Activated CD8-positive, alpha-beta memory T cell treated with anti-CD3 and anti-CD28 coated beads for 1 hour (primary cell): Measurements from ENCODE around the gene NOX4.
"Not testable (repeated sequence)": the region's sequence is repeated elsewhere in the genome, so short reads cannot be mapped to it uniquely, and the experiment has no call there.

Source experiments
- DNase-seq, 2 donors: peaks; one replicate each; pipeline ENCODE4 v3.0.0-alpha.2; 2020; ENCODE audit warnings: low read depth in 1 of 2; ENCODE audit errors: extremely low read depth in 1 of 2

The NOX4 gene

DNA sequence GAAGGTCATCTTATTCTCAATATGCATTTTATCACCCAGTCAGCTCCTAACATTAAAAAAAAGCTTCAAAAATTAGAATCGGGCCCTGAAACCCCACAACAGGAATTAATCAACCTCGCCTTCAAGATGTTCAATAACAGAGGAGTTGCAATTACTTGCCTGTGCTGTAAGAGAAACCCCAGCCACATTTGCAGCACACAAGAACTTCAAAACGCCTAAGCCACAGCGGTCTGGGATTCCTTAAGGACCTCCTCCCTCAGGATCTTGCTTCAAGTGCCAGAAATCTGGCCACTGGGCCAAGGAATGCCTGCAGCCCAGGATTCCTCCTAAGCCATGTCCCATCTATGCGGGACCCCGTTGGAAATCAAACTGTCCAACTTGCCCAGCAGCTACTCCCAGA, 108.2 kb downstream of the NOX4 start:
- DNase-seq: not testable (repeated sequence)

DNA sequence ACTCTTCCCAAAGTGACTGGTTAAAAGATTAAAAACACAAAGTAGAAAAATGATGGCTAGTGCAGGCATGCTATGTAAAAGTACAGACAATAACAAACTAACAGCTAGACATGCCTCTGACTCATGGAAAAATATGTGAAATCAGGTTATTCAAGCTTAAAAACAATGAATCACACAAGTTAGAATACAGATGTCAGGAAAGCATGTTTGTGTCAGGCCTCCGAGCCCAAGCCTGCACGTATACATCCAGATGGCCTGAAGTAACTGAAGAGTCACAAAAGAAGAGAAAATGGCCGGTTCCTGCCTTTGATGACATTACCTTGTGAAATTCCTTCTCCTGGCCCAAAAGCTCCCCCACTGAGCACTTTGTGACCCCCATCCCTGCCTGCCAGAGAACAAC, 110.1 kb downstream of the NOX4 start:
- DNase-seq: no peak

- DNase-seq: not testable (repeated sequence)
Observed at GRCh38 chr11:89379976-89380771, 111.0 kb downstream of the NOX4 start.

DNA sequence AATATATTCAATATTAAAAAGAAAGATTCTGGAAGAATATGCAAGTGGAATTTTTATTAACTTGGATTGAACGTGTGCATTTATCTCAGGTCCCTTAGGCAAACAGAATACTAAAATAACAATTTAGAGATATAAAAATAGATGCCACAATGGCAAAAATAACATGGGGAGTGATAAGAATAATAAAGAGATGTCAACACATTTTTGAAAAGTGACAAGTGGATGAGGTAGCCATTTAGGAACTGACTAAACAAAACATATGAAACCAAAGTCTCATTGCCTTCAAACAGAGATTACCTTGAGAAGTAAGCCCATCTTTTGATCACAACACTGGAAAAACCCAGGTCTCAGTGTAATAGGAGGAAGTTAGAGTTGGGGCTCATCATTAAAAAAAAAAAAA, 112.2 kb downstream of the NOX4 start:
- DNase-seq: not testable (repeated sequence)

GRCh38 chr11:89369356-89369755, 121.8 kb downstream of the NOX4 start:
- DNase-seq: not testable (repeated sequence)

DNA sequence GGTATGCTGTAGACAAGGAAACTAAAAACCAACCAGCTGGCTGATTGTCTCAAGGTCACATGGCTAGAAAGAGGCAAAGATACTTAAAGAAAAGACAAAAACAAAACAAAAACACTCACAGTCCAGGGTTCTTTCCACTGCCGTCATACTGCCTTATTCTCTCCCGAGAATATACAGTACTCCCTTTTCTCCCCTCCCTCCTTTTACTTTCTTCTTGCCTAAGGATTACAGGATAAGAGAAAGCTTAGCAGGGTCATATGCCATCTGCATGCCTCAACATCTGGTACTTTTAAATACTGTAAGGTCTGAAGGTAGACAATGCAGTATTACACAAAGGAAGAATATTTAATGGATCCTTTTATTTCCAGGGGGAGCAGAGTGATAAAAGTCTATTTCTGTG, 126.3 kb downstream of the NOX4 start:
- DNase-seq: not testable (repeated sequence)

DNA sequence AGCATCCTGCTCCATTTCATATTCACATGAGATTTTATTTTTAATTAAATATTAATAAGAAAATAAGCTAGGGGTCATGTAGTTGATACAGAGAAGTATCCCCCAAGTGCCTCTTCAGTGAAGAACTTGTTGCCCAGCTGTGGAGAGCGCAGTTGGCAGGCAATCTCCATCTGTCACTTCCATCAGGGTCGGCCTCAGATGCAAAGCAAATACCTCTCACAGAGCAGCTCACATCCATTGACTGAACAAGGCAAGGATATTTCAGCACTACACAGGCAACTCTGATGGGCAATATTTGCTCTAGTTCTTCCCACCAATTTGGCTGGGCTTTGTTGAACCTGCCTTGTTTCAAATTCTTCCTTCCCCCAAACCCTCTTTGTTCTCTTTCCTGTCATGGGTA, 129.4 kb downstream of the NOX4 start:
- no peak for DNase-seq

DNA sequence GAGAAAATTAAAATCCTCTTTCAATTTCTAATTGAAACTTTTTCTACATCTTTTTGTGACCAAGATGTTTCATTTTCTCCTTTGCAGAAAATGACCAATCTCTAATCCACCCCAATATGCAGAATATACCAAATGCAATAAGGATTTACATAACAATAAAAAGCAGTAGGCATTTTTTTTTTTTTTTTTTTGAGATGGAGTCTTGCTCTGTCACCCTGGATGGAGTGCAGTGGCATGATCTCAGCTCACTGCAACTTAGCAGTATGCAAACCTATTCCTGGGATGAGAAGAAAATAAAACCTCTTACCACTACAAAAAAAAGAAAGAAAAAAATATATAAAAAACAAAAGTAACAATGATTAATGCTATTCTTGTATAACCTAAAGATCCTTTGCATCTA, 132.0 kb downstream of the NOX4 start:
- DNase-seq: not testable (repeated sequence)

DNA sequence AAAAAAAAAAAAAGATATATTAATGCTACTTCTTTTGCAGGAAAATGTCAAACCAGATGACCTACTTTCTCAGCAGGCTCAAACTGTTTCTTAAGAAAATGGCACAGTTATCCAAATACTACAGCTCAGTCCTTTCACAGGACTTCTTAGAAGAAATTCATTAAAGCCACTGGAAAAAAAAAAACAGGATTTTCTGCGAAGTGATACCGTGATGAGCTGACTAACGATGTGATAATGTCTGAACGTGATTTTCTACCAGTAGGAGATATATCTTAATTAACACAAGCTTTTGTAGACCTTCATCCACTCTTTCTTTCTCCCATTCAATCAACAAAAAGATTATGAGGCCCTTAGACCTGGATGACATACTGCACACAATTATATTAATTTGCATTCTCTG, 132.4 kb downstream of the NOX4 start:
- DNase-seq: no peak

DNA sequence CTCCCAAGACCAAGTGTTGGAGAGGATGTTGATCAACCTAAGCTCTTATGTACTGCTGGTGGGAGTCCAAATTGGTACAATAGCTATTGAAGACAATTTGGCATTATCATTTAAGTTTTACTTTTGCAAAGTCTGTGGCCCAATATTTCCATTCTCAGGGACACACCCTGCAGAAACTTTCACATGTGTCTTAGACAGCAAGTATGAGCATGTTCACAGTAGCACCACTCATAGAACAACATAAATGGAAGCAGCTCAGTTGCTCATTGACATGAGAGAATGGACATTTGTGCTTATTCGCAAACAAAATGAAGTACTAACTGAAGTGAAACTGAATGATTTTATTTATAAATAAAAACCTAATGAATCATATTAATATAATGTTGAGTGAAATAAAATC, 135.5 kb downstream of the NOX4 start:
- DNase-seq: no peak

GRCh38 chr11:89354513-89354912, 136.7 kb downstream of the NOX4 start:
- DNase-seq: not testable (repeated sequence)

DNA sequence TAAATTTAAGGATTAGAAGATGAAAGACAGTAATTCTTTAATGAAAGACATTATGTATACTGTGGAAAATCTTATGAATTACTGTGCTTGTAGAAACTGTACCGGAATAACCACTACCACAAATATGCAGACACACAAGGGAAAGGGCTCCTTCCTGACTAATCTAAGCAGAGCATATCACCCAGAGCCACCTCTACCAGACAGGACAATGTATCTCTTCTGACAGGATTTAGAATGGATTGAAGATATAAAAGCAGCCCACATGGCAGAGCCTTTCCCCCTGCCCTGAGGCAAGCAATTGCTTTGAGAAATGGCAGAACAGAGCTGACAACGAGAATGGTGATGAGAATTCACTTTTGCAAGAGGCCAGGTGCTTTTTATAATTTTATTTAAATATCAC, 144.1 kb downstream of the NOX4 start:
- DNase-seq: no peak

GRCh38 chr11:89346601-89347000, 144.6 kb downstream of the NOX4 start:
- no peak for DNase-seq

DNA sequence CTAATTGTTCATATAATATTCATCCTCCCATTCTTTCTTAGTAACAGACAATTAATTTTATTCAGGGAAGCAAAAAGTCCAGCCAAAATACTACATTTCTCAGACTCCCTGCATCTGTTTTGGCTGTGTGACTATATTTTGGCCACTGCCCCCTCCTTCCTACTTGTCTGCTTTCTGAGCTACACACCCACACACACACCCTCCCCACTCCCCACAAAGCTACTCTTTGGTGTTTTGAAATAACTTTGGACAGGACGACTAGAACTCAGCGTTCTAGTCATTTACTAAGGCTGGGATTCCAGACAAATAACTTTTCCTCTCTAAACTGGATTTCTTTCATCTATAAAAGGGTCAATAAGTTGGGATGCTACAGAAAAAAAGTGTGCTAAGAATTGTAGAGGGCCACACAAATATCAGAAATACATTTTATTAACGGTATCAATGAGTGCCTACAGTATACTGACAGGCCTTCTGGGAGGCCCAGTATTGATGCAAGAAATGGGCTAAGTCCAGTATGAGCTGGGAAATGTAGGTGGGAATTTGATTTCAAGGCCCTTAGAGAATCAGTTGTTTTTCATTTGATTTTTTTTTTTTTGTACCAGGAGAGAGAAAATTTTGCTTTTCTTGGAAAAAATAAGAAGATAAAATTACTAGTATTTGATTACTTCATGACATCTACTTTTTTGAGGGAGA, 148.1 kb downstream of the NOX4 start:
- DNase-seq: not testable (repeated sequence)

GRCh38 chr11:89340450-89340849, 150.7 kb downstream of the NOX4 start:
- not testable (repeated sequence) for DNase-seq

- DNase-seq: not testable (repeated sequence)
Observed at GRCh38 chr11:89338073-89338472, 153.1 kb downstream of the NOX4 start.

GRCh38 chr11:89337100-89337650, 154.0 kb downstream of the NOX4 start:
- DNase-seq: not testable (repeated sequence)

DNA sequence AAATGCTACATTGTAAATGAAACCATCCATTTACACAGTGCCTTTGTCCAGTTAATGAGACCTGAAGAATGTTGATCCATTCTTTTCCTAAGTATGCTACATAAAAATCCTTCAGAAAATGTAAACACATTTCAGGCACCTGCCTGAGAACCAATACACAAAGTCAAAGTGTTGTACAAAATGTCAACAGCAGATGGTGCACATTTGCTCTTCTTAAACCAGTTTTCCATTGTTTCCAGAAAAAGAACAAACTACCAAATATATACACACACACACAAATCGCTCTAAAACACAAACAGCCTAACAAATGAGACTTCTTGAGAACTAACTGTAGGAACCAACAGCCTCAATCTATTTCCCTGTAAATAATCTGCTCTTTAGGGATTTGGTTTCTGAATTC, 157.5 kb downstream of the NOX4 start:
- DNase-seq: not testable (repeated sequence)

- not testable (repeated sequence) for DNase-seq
Observed at GRCh38 chr11:89331940-89332339, 159.2 kb downstream of the NOX4 start.

GRCh38 chr11:89327885-89328284, 163.3 kb downstream of the NOX4 start:
- DNase-seq: no peak

DNA sequence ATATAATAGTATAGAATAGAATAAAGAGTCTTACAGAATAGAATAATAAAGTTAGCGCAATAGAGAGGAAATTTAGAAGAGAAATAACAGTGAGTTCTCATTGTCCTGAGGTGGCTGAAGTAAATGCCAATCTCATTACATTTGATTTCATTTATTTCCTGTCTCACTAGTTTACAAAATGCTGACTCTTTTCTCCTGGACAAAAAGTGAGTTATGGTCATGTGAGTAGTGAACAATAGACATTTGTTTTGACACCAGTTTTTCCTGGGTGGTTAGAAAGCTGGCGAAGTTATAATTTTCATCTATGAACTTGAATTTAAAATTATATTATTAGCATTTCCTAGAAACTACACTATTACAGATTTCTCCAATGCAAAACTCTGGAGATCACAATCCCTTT, 169.8 kb downstream of the NOX4 start:
- no peak for DNase-seq

DNA sequence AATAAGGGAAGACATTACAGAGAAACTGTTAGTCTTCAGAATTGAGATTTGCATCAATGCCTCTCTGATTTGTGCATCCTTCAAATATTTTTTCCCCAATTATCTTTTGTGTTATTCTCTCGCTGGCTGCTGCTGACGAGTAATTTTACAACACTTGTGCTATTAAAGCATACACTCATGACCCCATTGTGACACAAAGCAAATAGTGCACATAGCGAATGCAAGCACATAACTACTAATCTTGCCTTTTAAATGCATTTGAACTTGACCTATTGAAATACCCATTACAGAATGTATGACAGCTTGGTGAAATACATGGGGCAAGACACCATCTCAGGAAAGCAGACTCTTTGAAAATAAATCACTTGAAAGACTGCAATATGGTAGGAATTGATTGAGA, 180.6 kb downstream of the NOX4 start:
- DNase-seq: not testable (repeated sequence)
